ENCODE results near the gene NNT.
"Not testable (repeated sequence)": the region's sequence is repeated elsewhere in the genome, so short reads cannot be mapped to it uniquely, and the experiment has no call there.

The NNT gene

GRCh38 chr5:43602461-43603343, at the start of gene NNT:
Gene NNT, plus strand, starts transcription at chr5:43603180. Its CDS starts 6,016 bp downstream, at chr5:43609196.
- DNase-seq (ENCODE audit: low read depth in 2 of 2, low spot score in 1 of 2) = peak; percentile 44 to 54

GRCh38 chr5:43553381-43553780, 49.6 kb upstream of the NNT start:
- no peak for DNase-seq (ENCODE audit: low read depth in 2 of 2, low spot score in 1 of 2)

DNA sequence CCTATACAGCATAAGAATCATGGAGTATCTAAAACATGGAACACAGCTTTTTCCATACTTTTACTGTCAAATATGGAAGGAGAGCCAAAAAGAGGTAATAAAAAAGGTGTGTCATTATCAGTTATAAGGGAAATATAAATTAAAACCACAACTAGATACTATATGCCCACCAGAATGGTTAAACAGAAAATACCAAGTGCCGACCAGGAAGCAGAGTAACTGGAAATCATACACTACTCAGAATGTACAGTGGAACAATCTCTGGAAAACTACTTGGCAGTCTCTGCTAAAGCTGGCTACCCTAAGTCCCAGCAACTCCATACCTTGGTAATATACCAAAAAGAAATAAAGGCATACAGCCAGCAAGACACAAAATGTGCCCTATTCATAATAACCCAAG, 48.5 kb upstream of the NNT start:
- DNase-seq (ENCODE audit: low read depth in 2 of 2, low spot score in 1 of 2) = no peak

- peak; percentile 9 to 20 for DNase-seq (ENCODE audit: low read depth in 2 of 2, low spot score in 1 of 2)
Observed at GRCh38 chr5:43555895-43556606, 46.9 kb upstream of the NNT start.

GRCh38 chr5:43556607-43556856, 46.4 kb upstream of the NNT start:
- DNase-seq (ENCODE audit: low read depth in 2 of 2, low spot score in 1 of 2) = not testable (repeated sequence)

DNA sequence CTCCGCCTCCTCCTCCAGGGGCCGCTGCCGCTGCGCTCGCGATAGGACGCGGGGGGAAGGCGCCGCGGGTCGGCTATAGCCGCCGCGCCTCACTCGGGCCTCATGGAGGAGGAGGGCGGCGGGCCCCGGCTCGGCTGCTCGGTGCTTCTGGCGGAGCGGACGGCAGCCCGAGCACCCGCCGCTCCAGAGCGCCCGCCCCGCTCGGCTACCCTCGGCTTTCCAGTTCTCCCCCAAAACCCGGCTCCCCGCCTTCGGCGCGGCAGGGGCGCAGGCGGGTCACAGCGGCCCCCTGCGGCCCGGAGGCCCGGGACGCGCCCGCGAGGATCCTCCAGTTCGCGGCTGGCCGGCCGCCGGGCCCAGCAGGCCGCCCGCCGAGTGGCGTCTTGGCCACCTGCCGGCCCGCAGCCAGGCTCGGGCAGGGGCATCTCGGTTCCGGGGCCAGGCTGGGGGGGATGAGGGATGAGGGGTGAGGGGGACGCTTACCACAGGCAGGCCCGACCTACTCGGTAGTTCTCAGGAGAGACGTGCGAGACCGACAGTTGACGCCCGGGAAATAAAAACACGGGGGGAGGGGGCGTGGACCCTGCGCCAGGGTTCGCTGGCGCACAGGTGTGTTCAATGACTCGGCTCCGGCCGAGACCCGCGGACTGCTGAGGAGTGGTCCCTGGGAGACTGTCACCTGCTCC, 46.0 kb upstream of the NNT start, which contains the start of gene PAIP1:
PAIP1 (minus strand) TSS at position 221 of the 686 bp plus-strand sequence. CDS start 231 bp downstream, outside the sequence.
- peak; percentile 51 to 63 for DNase-seq (ENCODE audit: low read depth in 2 of 2, low spot score in 1 of 2)

- no peak for DNase-seq (ENCODE audit: low read depth in 2 of 2, low spot score in 1 of 2)
Observed at GRCh38 chr5:43560128-43560527, 42.9 kb upstream of the NNT start.

GRCh38 chr5:43561356-43561755, 41.6 kb upstream of the NNT start:
- DNase-seq (ENCODE audit: low read depth in 2 of 2, low spot score in 1 of 2) = no peak

DNA sequence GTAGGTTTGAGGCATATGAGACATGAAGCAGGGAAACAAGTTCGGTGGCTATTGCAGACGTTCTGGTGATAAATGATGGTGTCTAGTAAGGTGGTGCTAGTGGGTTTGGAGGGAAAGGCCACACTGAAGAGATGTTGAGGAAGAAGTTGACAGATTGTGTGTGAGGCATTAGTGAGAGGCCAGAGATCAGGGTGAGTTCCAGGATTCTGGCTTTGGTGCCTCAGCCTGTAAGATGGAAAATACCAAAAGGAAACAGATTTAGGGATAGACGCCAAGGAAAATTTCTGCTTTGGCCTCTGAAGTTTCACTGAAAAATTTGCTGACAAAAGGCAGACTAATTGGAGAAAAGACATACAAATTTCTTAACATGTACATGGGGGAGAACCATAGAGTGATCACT, 39.7 kb upstream of the NNT start:
- no peak for DNase-seq (ENCODE audit: low read depth in 2 of 2, low spot score in 1 of 2)

GRCh38 chr5:43564289-43564850, 38.6 kb upstream of the NNT start:
- DNase-seq (ENCODE audit: low read depth in 2 of 2, low spot score in 1 of 2) = no peak

- no peak for DNase-seq (ENCODE audit: low read depth in 2 of 2, low spot score in 1 of 2)
Observed at GRCh38 chr5:43565043-43565442, 37.9 kb upstream of the NNT start.

GRCh38 chr5:43567967-43568366, 35.0 kb upstream of the NNT start:
- no peak for DNase-seq (ENCODE audit: low read depth in 2 of 2, low spot score in 1 of 2)

DNA sequence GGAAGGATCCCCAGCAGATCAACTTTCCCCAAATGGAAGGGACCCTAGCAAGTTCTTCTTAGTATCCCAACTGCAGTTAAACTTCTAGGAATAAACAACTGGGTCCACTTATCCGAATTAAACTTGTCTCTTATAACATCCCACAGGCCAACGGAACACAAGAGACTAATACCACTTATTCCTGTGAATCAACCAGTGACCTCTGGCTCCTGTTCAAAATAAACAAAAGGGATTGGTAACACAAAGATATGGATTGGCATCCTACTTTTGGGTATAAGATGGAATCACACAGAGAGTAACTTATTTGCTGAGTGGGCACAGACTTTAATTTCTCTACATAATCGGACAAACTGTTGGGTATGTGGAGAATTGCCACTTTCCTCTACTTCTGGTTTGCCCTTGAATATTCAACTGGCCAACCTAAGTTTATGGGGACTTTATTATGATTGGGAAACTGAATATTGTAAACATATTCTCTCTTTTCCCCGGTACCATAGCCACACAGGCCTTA, 33.7 kb upstream of the NNT start:
- no peak for DNase-seq (ENCODE audit: low read depth in 2 of 2, low spot score in 1 of 2)

GRCh38 chr5:43570450-43571158, 32.4 kb upstream of the NNT start:
- DNase-seq (ENCODE audit: low read depth in 2 of 2, low spot score in 1 of 2) = no peak

- no peak for DNase-seq (ENCODE audit: low read depth in 2 of 2, low spot score in 1 of 2)
Observed at GRCh38 chr5:43571237-43571636, 31.7 kb upstream of the NNT start.

DNA sequence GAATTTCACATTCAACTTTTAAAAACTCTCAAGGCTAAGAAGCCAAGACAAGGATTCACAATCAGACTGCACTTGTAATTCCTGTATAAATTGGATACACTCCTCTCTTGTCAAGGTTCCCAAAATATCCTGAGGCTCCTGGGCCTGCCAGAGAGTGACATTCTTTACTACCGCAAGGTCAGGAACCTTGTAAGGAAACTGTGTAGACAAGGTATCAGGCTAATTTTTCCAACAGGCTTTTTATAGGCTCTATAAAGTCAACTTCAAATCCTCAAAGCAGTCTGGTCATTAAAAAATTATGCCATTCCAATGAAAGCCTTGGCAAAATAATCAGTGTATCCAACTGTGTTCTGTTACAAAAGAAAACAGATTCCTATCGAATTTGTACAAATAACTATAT, 30.6 kb upstream of the NNT start:
- DNase-seq (ENCODE audit: low read depth in 2 of 2, low spot score in 1 of 2) = no peak

DNA sequence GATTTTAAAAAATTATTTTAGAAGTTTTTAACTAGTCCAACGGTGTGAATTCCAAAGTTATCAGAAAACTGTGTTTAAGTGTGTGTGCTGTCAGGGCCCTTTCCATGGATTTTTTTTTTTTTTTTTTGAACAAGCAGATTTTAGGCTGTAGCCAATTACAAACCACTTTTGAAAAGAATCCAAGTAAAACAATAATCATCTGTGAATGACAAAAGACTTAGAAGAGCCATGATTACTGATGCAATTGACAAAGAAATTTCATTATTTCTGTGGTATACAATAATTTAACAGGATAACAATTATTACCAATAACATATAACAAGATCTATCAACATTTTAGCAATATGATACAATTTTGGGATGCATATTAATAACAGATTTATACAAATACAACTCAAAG, 29.9 kb upstream of the NNT start:
- no peak for DNase-seq (ENCODE audit: low read depth in 2 of 2, low spot score in 1 of 2)

- DNase-seq (ENCODE audit: low read depth in 2 of 2, low spot score in 1 of 2) = not testable (repeated sequence)
Observed at GRCh38 chr5:43580402-43581210, 22.4 kb upstream of the NNT start.

DNA sequence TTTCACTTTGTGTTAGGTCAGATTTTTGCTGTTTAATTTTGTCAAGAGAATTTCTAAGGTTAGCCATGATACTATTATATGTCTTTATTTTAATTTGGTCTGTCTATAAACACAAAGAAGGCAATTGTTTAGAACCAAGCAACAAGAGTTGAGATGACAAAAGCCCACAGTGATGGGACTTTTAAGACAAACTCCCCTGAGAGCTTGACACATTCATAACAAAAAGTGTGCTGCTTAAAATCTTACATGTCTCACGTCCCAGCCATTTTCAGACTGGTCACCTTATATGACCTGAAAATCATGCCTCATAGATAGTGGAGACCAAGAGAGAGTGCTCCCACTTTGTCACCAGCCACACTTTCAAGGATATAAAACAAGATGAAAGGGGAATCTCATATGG, 21.6 kb upstream of the NNT start:
- no peak for DNase-seq (ENCODE audit: low read depth in 2 of 2, low spot score in 1 of 2)
